HG02678 (cell line): Measurements from ENCODE around the gene TNRC6B.

Source experiments
- ATAC-seq: cut with Tn5 transposase; IDR thresholded peaks from one replicate; pipeline ENCODE4 v1.9.1; 2021; ENCODE audit warnings: mild to moderate bottlenecking, moderate library complexity; ENCODE audit not compliant: unreplicated experiment

The TNRC6B gene

DNA sequence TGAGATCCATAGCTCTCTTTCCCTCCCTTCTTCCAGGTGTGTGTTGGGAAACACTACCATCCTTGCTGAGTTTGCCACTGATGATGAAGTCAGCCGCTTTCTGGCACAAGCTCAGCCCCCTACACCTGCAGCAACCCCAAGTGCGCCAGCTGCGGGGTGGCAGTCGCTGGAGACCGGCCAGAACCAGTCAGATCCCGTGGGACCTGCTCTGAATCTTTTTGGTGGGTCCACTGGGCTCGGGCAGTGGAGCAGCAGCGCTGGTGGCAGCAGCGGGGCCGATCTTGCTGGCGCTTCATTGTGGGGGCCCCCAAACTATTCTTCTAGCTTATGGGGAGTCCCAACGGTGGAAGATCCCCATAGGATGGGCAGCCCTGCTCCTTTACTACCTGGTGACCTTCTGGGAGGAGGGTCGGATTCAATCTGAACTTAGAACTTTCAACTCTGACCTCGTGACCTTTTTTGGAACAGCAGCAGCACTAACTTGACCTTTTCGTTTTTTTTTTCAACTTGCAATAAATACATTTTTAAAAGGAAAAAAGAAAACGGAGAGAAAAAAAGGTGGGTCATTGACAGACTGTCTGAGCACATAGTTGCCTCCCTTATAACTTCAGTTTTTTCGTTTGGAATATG lies 145.2 kb downstream of the TNRC6B start:
- no peak for ATAC-seq

DNA sequence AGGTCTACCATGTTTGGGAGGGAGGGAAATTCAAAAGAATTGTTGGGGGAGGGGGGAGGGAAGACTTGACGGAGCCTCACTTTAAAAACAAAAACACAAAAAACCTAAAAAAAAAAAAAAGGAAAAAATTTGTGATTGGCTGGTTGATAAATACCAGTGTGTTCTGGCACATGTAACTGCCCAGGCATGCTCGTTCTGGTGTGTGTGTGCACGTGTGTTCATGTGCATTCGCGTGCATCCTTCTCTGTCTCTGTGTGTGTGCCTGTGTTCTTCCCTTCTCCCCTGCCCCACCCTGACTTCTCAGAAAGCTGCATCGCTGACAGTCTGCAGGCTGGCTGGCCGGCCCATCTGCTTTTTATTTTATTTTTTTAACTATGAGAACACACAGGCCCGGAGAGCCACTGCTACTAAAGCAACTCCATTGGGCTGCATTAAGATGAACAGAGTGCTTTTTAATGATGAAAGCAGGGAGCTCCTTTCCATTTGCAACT lies 146.0 kb downstream of the TNRC6B start:
- no peak for ATAC-seq

DNA sequence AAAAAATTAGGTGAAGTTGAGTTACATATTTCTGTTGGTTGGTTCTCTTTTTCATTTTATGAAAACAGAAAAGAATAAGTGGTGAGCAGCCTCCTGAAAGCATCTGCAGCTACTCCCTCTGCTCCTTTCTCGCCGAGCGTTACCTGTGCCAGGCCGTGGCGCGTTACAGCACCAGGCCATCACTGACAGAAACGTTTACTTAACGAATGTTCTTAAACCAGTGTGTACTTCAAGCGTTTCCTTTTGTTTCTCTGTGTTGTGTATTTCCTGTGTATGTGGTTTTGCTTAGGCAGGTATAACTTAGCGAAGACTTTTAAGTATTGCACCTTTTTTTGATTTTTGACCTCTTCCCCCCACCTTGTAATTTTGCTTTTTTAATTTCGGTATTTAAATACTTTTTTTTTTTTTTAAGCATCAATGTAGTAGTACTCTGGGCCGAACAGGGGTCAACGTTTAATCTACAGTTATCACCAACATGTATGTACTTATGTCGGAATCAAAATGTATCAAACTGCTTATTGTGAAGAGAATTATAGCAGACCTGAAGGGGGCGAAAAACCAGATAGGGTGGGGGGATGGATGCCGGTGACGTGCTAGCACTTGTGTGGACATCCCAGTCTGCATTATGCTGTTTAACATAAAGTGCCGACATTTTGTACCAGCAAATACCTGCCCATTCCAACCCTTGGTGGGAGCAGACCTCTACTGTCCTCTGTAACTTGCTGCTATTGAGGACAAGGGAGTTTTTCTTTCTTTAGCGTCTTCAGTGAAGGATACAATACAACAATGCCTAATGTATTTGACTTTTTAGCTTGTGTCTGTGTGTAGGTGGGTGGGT lies 147.0 kb downstream of the TNRC6B start:
- no peak for ATAC-seq

DNA sequence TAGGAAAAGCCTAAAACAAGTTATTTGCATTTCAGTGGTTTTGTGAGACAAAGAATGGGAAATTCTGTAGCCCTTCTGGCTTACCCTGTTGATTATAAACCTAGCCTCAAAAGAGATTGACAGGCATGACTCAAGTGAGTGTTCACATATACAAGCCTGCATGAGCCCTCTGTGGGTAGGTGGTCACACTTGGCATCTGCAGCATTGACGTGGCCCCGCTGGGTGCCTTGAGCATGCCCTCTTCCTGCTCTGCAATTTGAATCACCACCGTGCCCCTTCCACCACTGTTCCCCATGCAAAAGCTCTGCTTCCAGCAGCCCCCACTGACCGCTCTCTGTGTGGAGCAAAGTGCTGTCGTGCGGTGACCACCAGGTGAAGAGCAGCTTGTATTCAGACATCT lies 147.6 kb downstream of the TNRC6B start:
- no peak for ATAC-seq

DNA sequence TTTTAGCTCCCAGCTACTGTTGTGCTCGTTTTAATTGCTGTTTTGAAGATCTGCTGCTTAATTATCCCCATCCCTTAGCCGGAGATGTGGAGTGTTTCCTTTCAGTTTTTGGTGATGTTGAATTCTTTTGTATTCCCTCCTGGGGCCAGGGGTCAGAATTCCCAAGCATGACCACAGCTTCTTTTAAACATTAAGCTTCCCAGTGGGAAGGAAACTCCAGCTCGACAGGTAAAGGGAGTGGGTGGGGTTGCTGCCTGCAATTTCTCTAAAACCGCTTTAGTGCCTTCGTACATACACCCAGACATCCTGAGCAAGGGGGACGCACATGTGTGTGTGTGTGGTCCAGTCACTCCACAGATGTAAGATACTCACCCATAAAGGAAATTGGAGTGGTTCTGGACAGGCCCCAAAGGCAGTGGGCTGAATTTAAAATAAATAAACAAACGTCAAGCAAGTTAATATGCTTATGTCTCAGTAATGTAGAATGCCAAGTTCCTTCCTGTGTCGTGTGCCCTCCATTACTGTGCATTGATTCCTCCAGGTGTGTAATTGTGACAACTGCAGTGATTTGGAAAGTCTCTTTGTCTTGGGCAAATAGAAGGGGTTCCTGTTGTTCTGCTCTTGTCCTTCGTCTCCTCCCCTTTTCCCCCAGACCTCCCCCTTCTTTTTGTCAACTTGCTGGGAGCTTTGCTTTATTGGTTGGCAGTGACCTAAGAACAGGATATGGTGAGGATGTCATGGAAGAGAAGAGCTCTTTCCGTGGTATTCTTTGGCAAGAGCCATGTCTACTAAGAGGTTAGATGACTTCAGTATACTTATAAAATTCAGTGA lies 149.4 kb downstream of the TNRC6B start:
- ATAC-seq = no peak

DNA sequence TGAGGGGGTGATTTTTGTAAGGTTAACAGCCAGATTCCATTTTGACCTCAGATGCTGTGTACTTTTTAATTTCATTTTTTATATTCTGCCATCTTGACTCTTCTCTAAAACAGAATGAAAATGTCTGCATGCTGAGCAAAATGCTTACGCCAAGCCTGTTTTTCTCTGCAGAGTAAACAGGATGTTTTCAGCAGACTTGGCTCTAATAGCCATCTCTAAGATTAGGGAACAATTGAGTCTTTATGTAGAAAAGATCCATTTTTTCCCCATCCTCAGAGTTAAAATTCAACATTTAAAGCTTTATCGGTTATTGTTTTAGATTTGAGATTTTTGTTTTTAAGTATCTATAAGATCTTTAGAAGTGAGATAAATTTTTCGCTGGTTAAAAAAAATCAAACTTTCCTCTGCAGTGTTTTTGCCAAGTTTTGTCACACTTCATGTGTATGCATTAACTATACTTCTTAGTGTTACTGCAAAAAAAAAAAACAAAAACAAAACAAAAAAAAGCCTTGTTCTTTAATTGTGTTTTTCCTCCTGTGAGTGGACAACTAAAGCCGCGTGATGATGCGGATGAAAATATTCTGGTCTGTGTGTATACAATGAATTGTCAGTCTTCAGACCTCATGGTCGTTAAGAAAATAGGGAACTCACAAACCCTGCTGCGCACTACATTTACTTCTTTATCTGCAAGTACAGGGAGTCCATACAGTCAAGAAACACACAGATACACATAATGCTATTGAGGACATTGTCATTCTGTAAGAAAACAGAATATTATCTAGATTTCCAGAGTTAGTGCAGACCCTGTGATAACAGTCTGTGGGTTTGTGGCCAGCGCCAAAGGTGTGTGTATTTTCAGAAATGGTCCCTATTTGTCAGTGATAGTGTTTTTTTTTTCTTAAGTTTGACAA lies 151.1 kb downstream of the TNRC6B start:
- ATAC-seq = no peak

DNA sequence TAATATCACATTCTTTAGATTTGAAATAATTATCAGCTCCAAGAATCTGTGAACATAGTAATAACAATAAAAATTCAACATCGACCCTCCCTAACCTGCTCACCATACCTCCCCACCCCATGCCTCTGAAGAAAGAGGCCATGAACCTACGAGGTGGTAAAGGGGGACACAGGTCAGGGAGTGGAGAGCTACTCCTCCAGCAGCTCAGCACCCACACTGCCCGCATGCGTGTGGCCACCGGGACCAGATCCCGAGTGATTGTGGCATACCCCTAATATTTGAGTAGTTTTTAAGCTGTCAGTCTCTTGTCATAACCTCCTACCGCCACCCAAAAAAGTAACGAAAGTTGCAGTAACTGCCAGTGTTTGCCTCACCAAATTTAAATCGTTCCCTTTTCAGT lies 151.7 kb downstream of the TNRC6B start:
- no peak for ATAC-seq

DNA sequence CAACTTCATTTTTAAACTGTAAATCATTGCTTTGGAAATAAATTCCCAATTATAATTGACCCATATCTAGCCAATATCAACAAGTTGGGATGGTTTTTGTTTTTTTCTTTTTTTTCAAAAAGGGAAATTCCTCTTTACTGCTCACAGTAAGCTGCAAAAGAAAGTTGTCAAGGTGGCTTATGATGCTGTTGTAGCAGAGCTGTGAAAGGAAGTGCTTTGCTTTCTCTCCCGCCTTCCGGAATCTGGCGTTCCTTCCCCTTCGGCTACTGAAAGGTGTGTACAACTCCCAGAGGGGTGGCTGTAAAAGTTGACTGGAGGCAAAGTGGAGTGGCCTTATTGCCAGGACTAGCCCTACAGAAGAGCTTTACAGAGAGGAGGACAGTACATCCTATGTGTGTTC lies 152.4 kb downstream of the TNRC6B start:
- ATAC-seq = no peak

DNA sequence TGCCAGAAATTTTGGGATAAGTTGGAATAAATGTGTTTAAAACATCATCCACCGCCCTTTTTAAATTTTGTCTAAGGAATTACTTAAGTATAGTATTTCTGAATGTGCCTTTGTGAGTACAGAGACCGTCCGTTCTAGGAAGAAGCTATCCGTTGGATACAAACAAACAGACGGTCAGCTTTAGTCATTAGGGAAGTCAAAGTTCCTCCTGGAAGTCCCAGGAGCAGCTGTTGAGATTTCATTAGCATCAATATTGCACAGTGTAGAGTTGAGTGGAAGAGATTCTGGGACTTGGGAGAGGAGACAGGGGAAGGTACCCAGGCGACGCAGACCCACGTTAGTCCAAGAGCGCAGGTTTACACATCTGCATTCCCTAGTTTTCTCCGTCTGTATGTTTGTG lies 152.9 kb downstream of the TNRC6B start:
- no peak for ATAC-seq

DNA sequence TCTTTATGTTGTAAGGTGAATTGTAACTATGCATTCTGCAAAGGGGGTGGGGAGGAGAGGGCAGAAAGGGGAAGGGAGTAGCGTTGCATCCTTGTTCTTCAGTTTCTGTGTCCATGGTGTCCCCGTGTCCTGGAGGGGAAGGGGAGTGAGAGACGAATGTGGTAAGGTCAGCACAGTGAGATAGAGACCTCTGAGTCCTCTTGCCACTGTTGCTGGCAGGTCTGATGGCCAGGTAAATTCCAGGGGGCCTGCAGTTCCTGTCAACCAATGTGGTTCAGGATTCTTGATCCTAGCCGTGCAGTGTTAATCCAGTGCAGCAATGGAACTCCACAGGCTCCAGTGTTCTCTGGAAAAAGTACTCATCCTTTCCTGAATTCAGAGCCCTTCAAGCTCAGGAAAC lies 154.0 kb downstream of the TNRC6B start:
- ATAC-seq = no peak

DNA sequence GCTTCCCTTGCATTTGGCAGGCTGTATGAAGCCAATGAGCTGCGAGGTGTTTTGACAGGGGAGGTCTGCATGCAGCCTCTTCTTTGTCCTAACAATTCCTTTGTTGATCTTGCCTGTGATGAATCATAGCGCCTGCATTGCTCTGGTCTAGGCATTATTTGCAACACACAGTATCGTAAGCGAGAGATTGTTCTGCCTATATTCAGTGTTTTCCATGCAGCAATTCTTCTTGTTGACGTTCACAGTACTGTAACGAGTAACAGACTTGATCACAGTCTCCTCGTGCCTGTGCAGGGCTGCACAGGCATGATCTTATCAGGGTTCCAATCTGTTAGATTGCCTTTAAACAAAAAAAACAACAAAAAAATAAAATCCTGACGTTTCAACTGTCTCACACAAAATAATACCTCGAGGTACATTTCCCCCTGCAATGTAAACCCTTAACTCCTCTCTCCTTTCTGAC lies 154.6 kb downstream of the TNRC6B start:
- ATAC-seq = no peak

DNA sequence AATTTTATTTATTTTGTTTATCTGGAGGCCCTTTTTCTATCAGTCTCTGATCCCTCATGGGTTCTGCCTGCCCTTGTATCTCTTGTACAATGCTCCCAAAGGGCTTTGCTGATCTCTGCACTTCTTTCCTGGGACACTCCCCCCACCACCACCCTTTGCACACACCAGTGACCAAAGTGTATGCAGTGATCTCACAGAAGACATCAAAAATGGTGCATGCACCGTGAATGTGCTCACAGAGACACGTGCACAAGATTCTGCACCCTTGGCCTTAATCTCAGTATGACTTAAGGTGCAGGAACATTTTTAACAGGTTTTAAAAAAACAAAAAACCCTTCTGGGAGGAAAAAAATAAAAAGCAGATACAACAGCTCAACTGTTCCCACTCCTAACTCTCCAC lies 156.3 kb downstream of the TNRC6B start:
- ATAC-seq = no peak

DNA sequence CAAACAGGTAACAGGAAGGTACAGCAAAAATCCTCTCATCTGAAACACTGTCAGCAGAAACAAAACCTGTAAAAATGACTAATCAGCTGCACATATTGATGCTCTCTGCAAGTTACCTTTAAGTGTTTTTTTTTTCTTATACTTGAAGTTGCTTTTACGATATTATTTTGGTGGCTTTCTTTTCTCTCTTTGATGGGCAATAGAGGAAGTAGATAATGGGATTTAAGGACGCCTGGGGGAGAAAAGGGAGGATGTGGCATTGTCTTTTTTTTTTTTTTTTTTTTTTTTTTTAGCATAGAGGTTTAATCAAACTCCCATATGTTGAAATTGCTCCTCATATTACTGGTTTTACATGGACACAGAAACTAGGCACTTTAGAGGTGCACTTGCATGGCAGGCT lies 157.2 kb downstream of the TNRC6B start:
- ATAC-seq = no peak

DNA sequence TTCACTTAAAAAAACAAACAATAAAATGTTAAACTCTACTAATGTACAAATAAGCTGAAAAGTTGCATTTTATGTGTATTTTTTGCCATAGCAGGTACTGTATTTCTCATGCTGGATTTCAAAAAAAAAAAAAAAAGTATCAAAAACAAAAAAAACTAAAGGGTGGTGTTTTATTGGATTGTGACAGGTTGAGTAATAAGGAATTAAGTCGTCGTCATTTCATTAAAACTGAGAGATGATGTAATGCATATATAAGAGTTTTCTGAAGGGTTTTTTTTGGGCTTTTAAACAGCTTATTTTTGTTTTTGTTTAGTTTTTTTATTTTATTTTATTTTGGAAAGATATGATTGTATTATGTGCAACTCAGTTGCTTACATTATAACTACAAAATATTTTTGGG lies 157.6 kb downstream of the TNRC6B start:
- no peak for ATAC-seq

DNA sequence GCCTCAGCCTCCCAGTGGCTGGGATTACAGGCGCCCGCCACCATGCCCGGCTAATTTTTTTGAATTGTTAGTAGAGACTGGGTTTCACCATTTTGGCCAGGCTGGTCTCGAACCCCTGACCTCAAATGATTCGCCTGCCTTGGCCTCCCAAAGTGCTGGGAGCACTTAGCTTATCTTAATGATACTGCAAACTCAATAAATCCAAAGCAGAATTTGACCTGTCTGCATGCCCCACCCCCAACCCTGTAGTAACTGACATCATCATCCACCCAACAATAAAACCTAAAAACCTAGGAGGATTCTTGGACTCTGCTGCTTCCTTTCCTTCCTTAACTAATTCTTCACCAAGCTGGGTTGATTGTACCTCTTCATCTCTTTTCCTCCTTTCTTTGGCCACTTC lies 162.3 kb downstream of the TNRC6B start:
- no peak for ATAC-seq

DNA sequence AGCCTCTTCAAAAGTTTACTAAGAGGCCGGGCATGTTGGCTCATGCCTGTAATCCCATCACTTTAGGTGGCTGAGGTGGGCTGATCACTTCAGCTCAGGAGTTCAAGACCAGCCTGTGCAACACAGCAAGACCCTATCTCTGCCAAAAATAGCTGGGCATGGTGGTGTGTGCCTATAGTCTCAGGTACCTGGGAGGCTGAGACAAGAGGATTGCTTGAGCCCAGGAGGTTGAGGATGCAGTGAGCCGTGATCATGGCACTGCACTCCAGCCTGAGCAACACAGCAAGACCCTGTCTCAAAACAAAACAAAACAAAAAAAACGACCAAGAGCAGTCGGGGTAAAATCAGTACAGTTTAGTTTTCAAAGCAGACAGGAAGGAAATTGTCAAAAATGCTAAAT lies 163.9 kb downstream of the TNRC6B start:
- no peak for ATAC-seq

DNA sequence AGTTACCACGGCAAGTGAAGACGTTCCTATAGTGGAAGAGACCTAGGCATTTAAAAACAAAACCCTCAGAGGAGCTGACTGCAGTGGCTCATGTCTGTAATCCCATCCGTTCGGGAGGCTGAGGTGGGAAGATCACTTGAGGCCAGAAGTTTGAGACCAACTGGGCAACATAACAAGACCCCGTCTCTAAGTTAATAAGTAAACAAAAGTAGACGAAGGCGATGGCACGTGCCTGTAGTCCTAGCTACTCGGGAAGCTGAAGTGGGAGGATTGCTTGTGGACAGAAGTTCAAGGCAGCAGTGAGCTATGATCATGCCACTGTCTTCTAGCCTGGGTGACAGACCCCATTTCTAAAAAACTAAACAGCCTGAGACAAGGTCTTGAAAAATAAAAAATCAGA lies 164.8 kb downstream of the TNRC6B start:
- no peak for ATAC-seq

DNA sequence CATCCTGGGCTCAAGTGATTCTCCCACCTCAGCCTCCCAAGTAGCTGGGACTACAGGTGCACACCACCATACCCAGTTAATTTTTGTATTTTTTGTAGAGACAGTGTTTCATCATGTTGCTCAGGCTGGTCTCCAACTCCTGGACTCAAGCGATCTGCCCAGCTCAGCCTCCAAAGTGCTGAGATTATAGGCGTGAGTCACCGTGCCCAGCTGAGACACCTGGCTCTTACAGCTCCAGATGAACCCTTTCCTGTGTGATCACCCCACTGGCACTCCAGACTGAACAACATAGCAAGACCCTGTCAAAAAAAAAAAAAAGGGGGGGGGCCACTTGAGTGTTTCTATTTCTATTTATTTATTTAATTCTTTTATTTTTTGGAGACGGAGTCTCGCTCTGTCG lies 167.5 kb downstream of the TNRC6B start:
- no peak for ATAC-seq

DNA sequence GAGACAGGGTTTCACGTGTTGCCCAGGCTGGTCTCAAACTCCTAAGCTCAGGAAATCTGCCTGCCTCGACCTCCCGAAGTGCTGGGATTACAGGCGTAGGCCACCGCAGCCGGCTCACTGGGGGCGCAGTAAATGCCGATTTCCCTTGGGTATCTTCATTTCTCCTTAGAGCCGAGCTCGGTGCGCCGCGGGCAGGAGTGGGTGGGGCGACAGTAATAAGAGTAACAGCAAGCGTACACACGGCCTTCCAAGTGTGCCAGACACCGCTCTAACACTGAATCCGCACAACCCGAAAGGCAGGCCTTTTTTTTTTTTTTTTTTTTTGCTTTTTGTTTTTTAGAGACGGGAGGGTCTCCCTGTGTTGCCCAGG lies 168.1 kb downstream of the TNRC6B start:
- ATAC-seq = peak; percentile 7
